Smooth muscle cell (in vitro differentiated cells): ENCODE data around the gene DLX2. TPM values are rescaled to one million over a fixed set of nuclear protein-coding genes. Genes with fewer than 3 reads are reported as not detected.

ENCODE experiments used
- DNase-seq: peaks from one replicate; lab custom pipeline; 2025; ENCODE audit not compliant: unreplicated experiment; lab: John Stamatoyannopoulos, UW
- H2AFZ ChIP-seq: fragments of 200-600 bp; sonication (generic); 2 replicates; pipeline ENCODE4 v1.6.0; 2016; ENCODE audit warnings: antibody characterized with exemption, low read depth, mild to moderate bottlenecking
- H3F3A ChIP-seq: fragments of 200-600 bp; sonication (generic); 2 replicates; pipeline ENCODE4 v1.6.0; 2017; ENCODE audit warnings: antibody characterized with exemption, low read depth
- H3K27ac ChIP-seq: fragments of 200-600 bp; sonication (generic); 2 replicates; pipeline ENCODE4 v1.5.1; 2016; ENCODE audit warnings: low read depth, mild to moderate bottlenecking
- H3K27me3 ChIP-seq: fragments of 200-600 bp; sonication (generic); 2 replicates; pipeline ENCODE4 v1.6.1; 2016; ENCODE audit warnings: low read depth, mild to moderate bottlenecking
- H3K36me3 ChIP-seq: fragments of 200-600 bp; sonication (generic); 2 replicates; pipeline ENCODE4 v1.5.1; 2016; ENCODE audit warnings: low read depth
- H3K4me1 ChIP-seq: fragments of 200-600 bp; sonication (generic); 2 replicates; pipeline ENCODE4 v1.5.1; 2016; ENCODE audit warnings: low read depth
- H3K4me2 ChIP-seq: fragments of 200-600 bp; sonication (generic); 2 replicates; pipeline ENCODE4 v1.6.0; 2016; ENCODE audit warnings: mild to moderate bottlenecking
- H3K4me3 ChIP-seq: fragments of 200-600 bp; sonication (generic); 2 replicates; pipeline ENCODE4 v1.5.1; 2016; ENCODE audit warnings: mild to moderate bottlenecking
- H3K79me2 ChIP-seq: fragments of 200-600 bp; sonication (generic); 2 replicates; pipeline ENCODE4 v1.6.0; 2016; ENCODE audit warnings: low read depth, mild to moderate bottlenecking
- H3K9ac ChIP-seq: fragments of 200-600 bp; sonication (generic); 2 replicates; pipeline ENCODE4 v1.6.0; 2016; ENCODE audit warnings: low read depth
- H3K9me3 ChIP-seq: fragments of 200-600 bp; sonication (generic); replicated peaks from 2 replicates; pipeline ENCODE4 v1.5.1; 2016; ENCODE audit warnings: low read depth
- H4K20me1 ChIP-seq: fragments of 200-600 bp; sonication (generic); 2 replicates; pipeline ENCODE4 v1.6.0; 2016; ENCODE audit warnings: low read depth
- CTCF ChIP-seq: fragments of 200-600 bp; sonication (generic); IDR thresholded peaks from 2 replicates; pipeline ENCODE4 v1.5.1; 2017; ENCODE audit warnings: borderline replicate concordance, mild to moderate bottlenecking, antibody characterized with exemption; ENCODE audit not compliant: insufficient read depth, poor library complexity, severe bottlenecking
- WGBS: methylation state at CpG from one replicate; pipeline ENCODE4 v1.1.7; 2016; ENCODE audit warnings: low lambda C conversion rate; 5-methylcytosine and 5-hydroxymethylcytosine counted together
- polyA plus RNA-seq: library from polyadenylated mRNA; unstranded; fragments of >200 nt; fragmentation: Nextera tagmentation; extraction: Ambion mirVana; gene quantifications from 2 replicates; pipeline ENCODE4 v1.2.1, GENCODE V29; 2016
- total RNA-seq: library from RNA; depleted of rRNA; stranded (reverse); fragments of >200 nt; gene quantifications from 2 replicates; pipeline ENCODE4 v1.2.3, GENCODE V29; 2014

Gene DLX2
- total and polyA plus RNA-seq, 2 experiments from 2014 or later: 1.9 TPM

GRCh38 chr2:172107690-172108586 lies 5.2 kb upstream of the DLX2 start:
- 55% methylated on average over 51 of the region's 51 CpGs for WGBS
- Histone ChIP-seq H3K4me3 (no peak overlapping the region), H3K9ac (no peak overlapping the region), H3K27me3 (peaks cover 71% of the 10 kb centered on the region), H3K36me3 (no peaks in the 10 kb centered on the region), H2AFZ (no peak overlapping the region), H3K4me2 (no peak overlapping the region), H3F3A (no peaks in the 10 kb centered on the region), H3K27ac (no peak overlapping the region), H3K9me3 (no peaks in the 10 kb centered on the region), H3K4me1 (peaks cover 14% of the 10 kb centered on the region), H3K79me2 (no peaks in the 10 kb centered on the region), H4K20me1 (no peaks in the 10 kb centered on the region)
- no peak for DNase-seq
- no peak for TF ChIP-seq CTCF

- Histone ChIP-seq H3K9me3 (no peaks in the 10 kb centered on the region), H3K79me2 (no peaks in the 10 kb centered on the region), H4K20me1 (peaks cover 1% of the 10 kb centered on the region), H3K4me1 (peaks cover 17% of the 10 kb centered on the region), H3K4me3 (peak overlapping the region; percentile 45), H3F3A (no peaks in the 10 kb centered on the region), H3K4me2 (peak overlapping the region; percentile 83), H3K27ac (no peak overlapping the region), H3K27me3 (peaks cover 85% of the 10 kb centered on the region), H3K36me3 (no peaks in the 10 kb centered on the region), H3K9ac (no peak overlapping the region), H2AFZ (peak overlapping the region; percentile 57)
- WGBS: 7% methylated on average over 44 of the region's 44 CpGs
- no peak for DNase-seq
- TF ChIP-seq CTCF: peak; percentile 41
Measured at GRCh38 chr2:172106108-172106961, 3.6 kb upstream of the DLX2 start.

- Histone ChIP-seq H3K9me3 (no peaks in the 10 kb centered on the region), H3K4me3 (peak overlapping the region; percentile 45), H3K9ac (no peak overlapping the region), H3K27ac (no peak overlapping the region), H4K20me1 (peaks cover 8% of the 10 kb centered on the region), H3K36me3 (no peaks in the 10 kb centered on the region), H3K27me3 (peaks cover 92% of the 10 kb centered on the region), H3K4me1 (peaks cover 25% of the 10 kb centered on the region), H3K79me2 (no peaks in the 10 kb centered on the region), H3F3A (no peaks in the 10 kb centered on the region), H3K4me2 (peak overlapping the region; percentile 83), H2AFZ (peak overlapping the region; percentile 57)
- TF ChIP-seq CTCF: no peak
- 17% methylated on average over 23 of the region's 23 CpGs for WGBS
- no peak for DNase-seq
Measured at GRCh38 chr2:172105471-172106107, 2.9 kb upstream of the DLX2 start.
